Inferior parietal cortex (tissue), 1 donor: Measurements from ENCODE around the gene OSM.

Source experiments
- DNase-seq: peaks from one replicate; pipeline ENCODE4 v3.0.0-alpha.2; 2016; ENCODE audit errors: extremely low spot score

OSM gene

GRCh38 chr22:30262917-30263741 lies 3.5 kb downstream of the OSM start:
- peak; percentile 71 for DNase-seq

- DNase-seq = no peak
These were observed 4.5 kb downstream of the OSM start for GRCh38 chr22:30262112-30262511.

- DNase-seq = no peak
These were observed 5.5 kb downstream of the OSM start for GRCh38 chr22:30261134-30261533.

- DNase-seq = no peak
These were observed 6.0 kb downstream of the OSM start for GRCh38 chr22:30260682-30261081.

GRCh38 chr22:30260276-30260675 lies 6.4 kb downstream of the OSM start:
- no peak for DNase-seq

GRCh38 chr22:30254314-30254713 lies 12.3 kb downstream of the OSM start:
- DNase-seq = no peak

- no peak for DNase-seq
These were observed 13.3 kb downstream of the OSM start for GRCh38 chr22:30253205-30253852.

GRCh38 chr22:30252411-30253204 lies 14.0 kb downstream of the OSM start:
- DNase-seq = no peak

GRCh38 chr22:30251711-30252110 lies 14.9 kb downstream of the OSM start:
- DNase-seq = no peak

GRCh38 chr22:30250661-30251267 lies 15.9 kb downstream of the OSM start:
- no peak for DNase-seq

GRCh38 chr22:30250039-30250565 lies 16.5 kb downstream of the OSM start:
- DNase-seq = no peak

GRCh38 chr22:30249049-30250038 lies 17.3 kb downstream of the OSM start:
- no peak for DNase-seq

- no peak for DNase-seq
These were observed 18.2 kb downstream of the OSM start for GRCh38 chr22:30248484-30248883.

- DNase-seq = no peak
These were observed 18.7 kb downstream of the OSM start for GRCh38 chr22:30247974-30248373.

GRCh38 chr22:30247561-30247960 lies 19.1 kb downstream of the OSM start:
- DNase-seq = no peak

- no peak for DNase-seq
These were observed 19.8 kb downstream of the OSM start for GRCh38 chr22:30246814-30247376.

GRCh38 chr22:30245985-30246813 lies 20.5 kb downstream of the OSM start, which contains the start of gene LIF:
TSS of gene LIF (minus strand) at chr22:30246759. CDS start at chr22:30246695, 64 bp downstream.
- DNase-seq = no peak

GRCh38 chr22:30245181-30245984 lies 21.3 kb downstream of the OSM start:
- no peak for DNase-seq
